ENCODE results near the gene RAET1G.

Gene RAET1G

DNA sequence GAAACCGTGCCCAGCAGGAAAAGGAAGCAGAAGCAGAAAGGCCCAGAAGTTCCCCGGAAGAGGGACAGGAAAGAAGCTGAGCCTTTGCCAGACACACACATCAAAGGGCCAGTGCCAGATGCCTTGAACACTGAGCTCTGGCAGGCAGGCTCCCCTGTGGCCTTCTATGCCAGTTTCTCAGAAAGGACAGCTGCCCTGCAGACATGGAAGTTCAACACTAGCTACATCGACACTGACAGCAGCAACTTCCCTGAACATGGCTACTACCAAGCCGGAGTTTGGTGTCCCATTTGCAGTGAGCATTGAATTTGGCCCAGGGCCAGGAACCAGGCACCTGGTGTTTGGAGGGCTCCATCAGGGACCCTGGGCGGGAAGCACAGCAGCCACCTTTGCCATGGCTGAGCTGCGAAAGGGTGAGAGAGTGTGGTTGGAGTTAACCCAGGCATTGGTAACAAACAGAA is 17.0 kb downstream of the RAET1G start:
- DNase-seq (ENCODE audit: low read depth) = no peak
- TF ChIP-seq CTCF (conservative IDR thresholded peaks at IDR 0.05; ENCODE audit: low read depth, low read length) = no peak
- no peak overlapping the region for H3K4me3 ChIP-seq (ENCODE audit: low read depth, low read length)

- no peak for TF ChIP-seq CTCF (conservative IDR thresholded peaks at IDR 0.05; ENCODE audit: low read depth, low read length)
- H3K4me3 ChIP-seq (ENCODE audit: low read depth, low read length) = no peak overlapping the region
Measured at GRCh38 chr6:149905371-149905910, 17.5 kb downstream of the RAET1G start.

DNA sequence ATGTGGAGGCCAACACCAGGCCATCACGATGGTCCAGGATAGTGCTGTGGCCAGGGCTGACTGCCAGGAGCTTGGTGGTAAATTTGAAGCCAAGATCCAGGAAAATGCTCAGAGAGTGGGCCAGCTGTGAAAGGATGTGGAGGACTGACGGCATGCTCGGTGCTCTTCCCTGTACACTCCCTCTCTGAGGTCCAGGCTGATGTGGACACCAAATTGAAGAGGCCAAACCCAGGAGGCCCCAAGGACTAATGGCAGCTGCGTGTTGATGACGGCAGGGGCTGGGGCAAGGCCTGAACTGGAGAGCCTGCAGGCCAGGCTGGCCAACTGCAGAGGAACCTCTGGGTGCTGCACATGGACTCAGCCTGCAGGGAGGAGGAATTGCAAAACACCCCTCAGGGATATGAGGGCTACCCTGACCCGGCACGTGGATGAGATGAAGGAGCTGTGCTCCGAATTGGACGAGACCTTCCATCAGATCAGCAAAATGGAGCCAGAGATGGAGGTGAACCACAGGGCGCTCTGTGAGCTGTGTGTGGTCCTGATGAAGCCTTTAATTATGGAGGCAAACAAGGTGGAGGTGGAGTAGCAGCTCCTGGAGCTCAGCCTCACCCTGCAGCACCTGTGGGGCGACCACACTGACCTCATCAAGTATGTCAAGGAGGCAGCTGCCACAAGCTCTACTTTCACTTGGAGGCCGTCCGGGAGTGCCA is 18.1 kb downstream of the RAET1G start:
- TF ChIP-seq CTCF (conservative IDR thresholded peaks at IDR 0.05; ENCODE audit: low read depth, low read length) = no peak
- DNase-seq (ENCODE audit: low read depth) = no peak
- no peak overlapping the region for H3K4me3 ChIP-seq (ENCODE audit: low read depth, low read length)

More at GRCh38 chr6:149905371-149905910, 17.5 kb downstream of the RAET1G start:
- DNase-seq (ENCODE audit: low read depth) = no peak

DNA sequence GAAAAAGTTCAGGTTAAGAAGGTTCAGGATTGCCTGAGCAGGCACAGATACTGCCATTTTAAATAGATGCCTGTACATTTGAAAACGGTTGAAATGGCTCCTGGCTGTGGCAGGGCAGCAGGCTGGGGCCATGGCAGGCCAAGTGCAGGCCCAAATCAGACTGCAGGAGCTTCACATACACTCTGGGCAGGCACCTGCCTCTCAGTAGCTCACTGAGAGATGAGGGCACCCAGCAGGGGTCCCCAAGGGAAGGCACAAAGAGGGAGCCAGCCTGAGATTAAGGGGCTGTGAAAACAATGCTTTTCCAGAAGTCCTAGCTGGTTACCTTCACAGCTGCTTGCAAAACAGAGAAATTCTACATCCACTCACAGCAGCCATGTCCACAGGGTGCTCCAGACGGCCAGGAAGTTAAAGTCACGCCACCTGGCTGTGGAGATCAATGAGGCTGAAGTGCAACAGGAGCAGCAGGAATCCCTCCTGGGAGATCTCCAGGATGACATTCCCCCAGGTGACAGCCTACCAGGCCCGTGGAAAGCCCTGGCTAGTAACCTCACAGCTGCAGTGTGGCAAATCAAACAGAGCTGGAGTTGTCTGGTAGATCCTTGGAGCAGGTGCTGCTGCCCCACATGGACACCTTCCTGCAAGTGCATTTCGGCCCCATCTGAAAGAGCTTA is 18.8 kb downstream of the RAET1G start:
- TF ChIP-seq CTCF (conservative IDR thresholded peaks at IDR 0.05; ENCODE audit: low read depth, low read length) = no peak
- DNase-seq (ENCODE audit: low read depth) = no peak
- H3K4me3 ChIP-seq (ENCODE audit: low read depth, low read length) = no peak overlapping the region

GRCh38 chr6:149901444-149902140 is 21.3 kb downstream of the RAET1G start:
- DNase-seq (ENCODE audit: low read depth) = no peak
- TF ChIP-seq CTCF (conservative IDR thresholded peaks at IDR 0.05; ENCODE audit: low read depth, low read length) = no peak
- H3K4me3 ChIP-seq (ENCODE audit: low read depth, low read length) = no peak overlapping the region

GRCh38 chr6:149900620-149901443 is 22.1 kb downstream of the RAET1G start:
- no peak overlapping the region for H3K4me3 ChIP-seq (ENCODE audit: low read depth, low read length)
- TF ChIP-seq CTCF (conservative IDR thresholded peaks at IDR 0.05; ENCODE audit: low read depth, low read length) = no peak
- DNase-seq (ENCODE audit: low read depth) = no peak
